Cerebellar nuclear complex (tissue), 1 donor: ENCODE results near the gene TEAD1.

Experiments
- DNase-seq, 2 experiments: peaks; one replicate each; lab custom pipeline; 2025; lab: John Stamatoyannopoulos, UW

TEAD1 gene

GRCh38 chr11:12986194-12986898 is 312.1 kb downstream of the TEAD1 start:
- no peak for DNase-seq

- no peak for DNase-seq
These were observed 315.4 kb downstream of the TEAD1 start for GRCh38 chr11:12989428-12990161.

GRCh38 chr11:12990162-12990480 is 315.9 kb downstream of the TEAD1 start:
- no peak for DNase-seq

GRCh38 chr11:12991426-12991825 is 317.2 kb downstream of the TEAD1 start:
- no peak for DNase-seq

- no peak for DNase-seq
These were observed 319.4 kb downstream of the TEAD1 start for GRCh38 chr11:12993626-12994025.
